Stimulated activated CD4-positive, alpha-beta T cell treated with anti-CD3 and anti-CD28 coated beads, Interleukin-1b, Interleukin-23, amount 100 ng/mL, for 24 hours (primary cell): ENCODE results near the gene ZBTB8OS.

Experiments used
- DNase-seq, 4 experiments: peaks; one replicate each; pipeline ENCODE4 v3.0.0-alpha.2; 2020; ENCODE audit warnings: low read depth in 4 of 4, low spot score in 1 of 4

Gene ZBTB8OS

GRCh38 chr1:32612189-32612881 is 38.0 kb downstream of the ZBTB8OS start:
- peak in 2 of 4 experiments; percentile 12 to 41 for DNase-seq

- DNase-seq: no peak
Observed at GRCh38 chr1:32611859-32612188, 38.5 kb downstream of the ZBTB8OS start.

- DNase-seq: no peak
Observed at GRCh38 chr1:32609180-32609579, 41.2 kb downstream of the ZBTB8OS start.

GRCh38 chr1:32606565-32607371 is 43.6 kb downstream of the ZBTB8OS start:
- DNase-seq: no peak

GRCh38 chr1:32605711-32606424 is 44.5 kb downstream of the ZBTB8OS start:
- no peak for DNase-seq

GRCh38 chr1:32600034-32600433 is 50.3 kb downstream of the ZBTB8OS start:
- DNase-seq: no peak

- no peak for DNase-seq
Observed at GRCh38 chr1:32592943-32593342, 57.4 kb downstream of the ZBTB8OS start.

- DNase-seq: no peak
Observed at GRCh38 chr1:32580348-32581017, 69.9 kb downstream of the ZBTB8OS start.
